ENCODE results near the gene AHCYL2.

- TF ChIP-seq EZH2 (IDR thresholded peaks at IDR 0.05; ENCODE audit: borderline replicate concordance, insufficient read depth, low read depth, low read length, poor library complexity, severe bottlenecking) (no peak), CTCF (IDR thresholded peaks at IDR 0.05) (no peak)
These were observed 15.5 kb upstream of the AHCYL2 start for GRCh38 chr7:129209067-129209926.

Data from B cell (primary cell).